A549 treated with AZD9567 at 1 μM for 4 hours (cell line): ENCODE data around the gene C1QTNF9B. TPM values are rescaled to one million over a fixed set of nuclear protein-coding genes. Genes with fewer than 3 reads are reported as not detected.

Source experiments
- total RNA-seq: library from RNA; stranded (reverse); fragments of 200-300 nt; extraction: Qiagen RNA extraction; gene quantifications from 5 replicates; pipeline ENCODE4 v1.2.3, GENCODE V29; 2022; ENCODE audit not compliant: insufficient read depth

Gene C1QTNF9B
- not detected in 5 replicates for total RNA-seq

GRCh38 chr13:23897452-23897919 is at the start of gene C1QTNF9B:
Gene C1QTNF9B, minus strand, starts transcription at chr13:23897502.

DNA sequence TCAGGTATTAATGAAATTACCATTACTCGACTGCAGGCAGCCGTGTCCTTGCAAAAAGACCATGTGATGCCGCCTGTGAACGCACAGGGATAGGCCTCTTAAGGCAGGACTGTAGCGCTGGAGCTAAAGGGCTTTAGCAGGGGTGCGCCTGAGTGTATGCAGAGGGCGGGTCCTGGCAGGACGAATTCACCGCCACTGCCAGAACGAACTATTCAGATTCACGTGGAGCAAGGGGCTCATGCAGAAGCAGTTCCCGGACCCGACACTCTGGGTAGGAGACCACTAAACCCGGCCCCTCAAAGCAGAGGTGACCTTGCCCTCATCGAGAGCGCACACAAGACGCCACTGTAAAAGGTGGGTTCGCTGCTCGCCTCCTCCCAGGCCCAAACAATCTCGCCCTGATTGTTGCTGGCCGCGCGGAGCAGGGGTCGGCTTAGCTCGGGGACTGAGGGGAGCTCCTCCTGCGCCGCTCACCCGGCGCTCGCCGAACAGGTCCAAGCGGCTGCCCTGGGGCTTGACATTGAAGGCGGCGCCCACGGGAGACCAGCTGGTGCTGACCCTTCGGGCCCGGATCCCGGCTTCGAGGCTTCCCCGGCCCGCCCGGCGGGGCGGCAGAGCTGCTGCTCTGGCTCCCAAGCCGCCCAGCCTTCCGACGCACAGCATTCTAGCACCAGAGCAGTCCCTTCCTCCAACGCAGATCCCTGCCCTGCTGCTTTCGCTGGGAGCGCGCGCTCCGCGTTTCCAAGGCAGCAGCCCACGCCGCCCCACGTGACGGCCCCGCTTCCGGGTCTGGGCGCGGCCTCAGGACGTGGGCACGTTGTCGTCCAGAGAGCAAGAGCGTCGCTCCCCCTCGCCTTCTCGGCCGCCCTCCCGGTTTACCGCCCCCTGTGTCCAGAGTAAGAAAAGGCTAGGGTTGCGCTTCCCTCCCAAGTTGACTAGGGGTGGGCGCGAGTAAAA is 8.4 kb downstream of the C1QTNF9B start, which contains the start of gene MIPEP:
Gene MIPEP (minus strand): TSS at position 743 of the 957 bp plus-strand sequence. CDS start 80 bp downstream, at position 663.

Other genes starting within 250 kb of the C1QTNF9B start
- gene MIPEP, start 8.1 kb downstream of the C1QTNF9B start, total RNA-seq: 22.2 to 30.3 TPM (median 27.2 TPM) in 5 replicates